AML-193 (cell line): Measurements from ENCODE around the gene ALOX5AP.
A peak's percentile ranks its signal among the peaks of the same experiment; 100 is the strongest.

Experiments used
- DNase-seq, 2 experiments: peaks; one replicate each; lab custom pipeline; 2025; lab: John Stamatoyannopoulos, UW

The ALOX5AP gene

GRCh38 chr13:30796631-30797601 lies 61.6 kb downstream of the ALOX5AP start:
- no peak for DNase-seq

DNA sequence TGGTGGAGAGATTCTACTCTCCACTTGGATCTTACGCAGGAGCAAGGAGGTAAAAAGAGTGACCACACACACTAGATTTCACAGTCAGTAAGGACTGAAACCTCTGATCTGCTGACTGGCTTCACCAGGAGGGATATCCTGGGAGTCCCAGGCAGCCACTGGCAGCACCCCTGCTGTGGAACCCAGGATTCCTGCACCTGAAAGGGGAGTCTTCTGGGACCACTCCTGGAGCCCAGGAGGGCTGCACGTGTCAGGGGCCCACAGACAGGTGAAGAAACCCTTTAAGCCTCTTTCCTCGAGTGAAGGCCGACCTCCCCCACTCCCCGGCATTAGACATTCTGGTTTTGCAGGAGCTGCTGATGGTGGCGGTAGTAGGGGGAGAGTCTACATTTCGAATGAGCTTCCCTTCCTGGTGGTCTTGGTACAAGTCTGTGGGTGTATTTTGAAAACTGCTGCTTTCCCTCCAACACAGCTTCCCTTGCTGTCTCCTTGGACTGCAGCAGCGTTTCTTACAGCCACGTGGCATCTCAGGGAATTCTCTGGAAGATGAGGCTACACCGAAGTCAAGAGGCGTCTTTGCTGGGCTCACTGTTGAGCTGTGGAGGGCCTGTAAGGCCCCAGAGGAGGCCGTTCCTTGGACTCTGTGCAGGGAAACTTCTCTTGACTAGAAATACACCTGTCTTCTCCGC lies 62.6 kb downstream of the ALOX5AP start:
- no peak for DNase-seq

DNA sequence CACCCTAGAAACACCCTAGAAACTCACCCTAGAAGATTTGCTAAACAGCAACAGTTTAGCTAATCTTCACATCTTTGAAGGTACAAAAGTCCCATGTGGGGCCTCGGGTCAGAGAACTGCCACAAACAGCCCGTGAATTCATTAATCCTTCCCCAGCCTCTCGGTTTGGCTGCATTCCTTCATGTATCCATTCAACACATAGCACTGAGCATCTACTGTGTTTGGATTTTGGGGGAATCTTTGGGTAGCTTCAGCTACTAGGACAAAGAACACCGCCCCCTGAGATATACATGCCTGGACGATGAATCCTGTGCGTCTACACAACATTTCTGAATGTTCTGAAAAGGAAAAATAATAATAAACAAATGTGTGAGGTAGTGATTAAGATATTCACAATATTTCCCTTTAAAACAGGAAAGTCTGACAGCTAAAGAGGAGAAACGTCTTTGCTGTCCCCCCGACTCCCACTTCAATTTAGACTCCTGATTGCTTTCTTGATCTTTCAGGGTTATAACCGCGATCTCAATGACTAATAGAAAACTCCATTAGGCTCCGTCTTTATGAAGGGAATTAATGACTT lies 63.5 kb downstream of the ALOX5AP start:
- no peak for DNase-seq

GRCh38 chr13:30799356-30799824 lies 64.0 kb downstream of the ALOX5AP start:
- DNase-seq = no peak

GRCh38 chr13:30800107-30800506 lies 64.8 kb downstream of the ALOX5AP start:
- DNase-seq = no peak

- DNase-seq = no peak
These were observed 67.2 kb downstream of the ALOX5AP start for GRCh38 chr13:30802501-30802900.

GRCh38 chr13:30802953-30803478 lies 67.7 kb downstream of the ALOX5AP start:
- peak; percentile 62 to 74 for DNase-seq

GRCh38 chr13:30803749-30804148 lies 68.4 kb downstream of the ALOX5AP start:
- no peak for DNase-seq

GRCh38 chr13:30804474-30804873 lies 69.1 kb downstream of the ALOX5AP start:
- no peak for DNase-seq

- DNase-seq = no peak
These were observed 69.8 kb downstream of the ALOX5AP start for GRCh38 chr13:30805132-30805537.

GRCh38 chr13:30805603-30806011 lies 70.3 kb downstream of the ALOX5AP start:
- no peak for DNase-seq

DNA sequence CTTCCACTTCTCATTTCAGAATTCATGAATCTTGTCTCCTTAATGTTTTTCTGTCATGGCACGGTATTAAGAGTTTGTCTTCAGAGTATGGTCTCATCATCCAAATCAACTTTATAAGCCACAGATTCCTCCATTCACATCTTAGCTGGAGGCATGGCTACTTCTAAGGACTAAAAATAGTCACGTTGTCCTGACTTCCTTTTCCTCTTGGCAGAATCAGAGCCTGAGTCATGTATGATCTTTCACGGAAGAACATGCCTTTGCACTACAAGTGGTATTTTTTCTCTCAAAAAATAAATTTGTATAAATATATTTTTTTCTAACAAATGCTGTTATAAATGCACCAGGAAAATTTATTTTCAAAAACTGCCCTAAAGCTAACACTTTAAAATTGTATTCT lies 71.4 kb downstream of the ALOX5AP start:
- peak; percentile 53 to 61 for DNase-seq

DNA sequence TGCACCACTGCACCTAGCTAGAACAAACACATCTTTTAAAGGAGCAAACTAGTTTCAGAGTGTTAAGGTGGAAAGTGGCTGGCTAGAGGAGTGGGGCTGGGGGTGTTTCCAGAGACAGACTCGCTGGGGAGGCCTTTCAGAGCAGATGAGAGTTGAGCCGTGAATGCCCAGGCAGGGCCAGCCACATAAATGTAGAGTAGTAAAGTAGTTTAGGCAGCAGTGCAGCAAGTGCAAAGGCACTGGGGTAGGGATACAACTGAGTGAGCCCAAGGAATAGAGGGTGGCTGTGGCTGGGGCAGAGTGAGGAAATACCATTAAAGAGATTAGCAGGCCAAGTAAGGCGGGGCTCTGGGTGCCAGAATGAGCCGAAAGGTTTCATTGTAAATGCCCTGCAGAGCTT lies 72.0 kb downstream of the ALOX5AP start:
- no peak for DNase-seq

- no peak for DNase-seq
These were observed 73.3 kb downstream of the ALOX5AP start for GRCh38 chr13:30808600-30808999.

- no peak for DNase-seq
These were observed 74.4 kb downstream of the ALOX5AP start for GRCh38 chr13:30809787-30810186.

GRCh38 chr13:30810261-30810701 lies 74.9 kb downstream of the ALOX5AP start:
- DNase-seq = no peak

- DNase-seq = no peak
These were observed 75.5 kb downstream of the ALOX5AP start for GRCh38 chr13:30810801-30811200.
